Fibroblast of skin of right biceps (primary cell): Measurements from ENCODE around the gene POLD3.

ENCODE experiments used
- DNase-seq: peaks from one replicate; pipeline ENCODE4 v3.0.0-alpha.2; 2013

Gene POLD3

DNA sequence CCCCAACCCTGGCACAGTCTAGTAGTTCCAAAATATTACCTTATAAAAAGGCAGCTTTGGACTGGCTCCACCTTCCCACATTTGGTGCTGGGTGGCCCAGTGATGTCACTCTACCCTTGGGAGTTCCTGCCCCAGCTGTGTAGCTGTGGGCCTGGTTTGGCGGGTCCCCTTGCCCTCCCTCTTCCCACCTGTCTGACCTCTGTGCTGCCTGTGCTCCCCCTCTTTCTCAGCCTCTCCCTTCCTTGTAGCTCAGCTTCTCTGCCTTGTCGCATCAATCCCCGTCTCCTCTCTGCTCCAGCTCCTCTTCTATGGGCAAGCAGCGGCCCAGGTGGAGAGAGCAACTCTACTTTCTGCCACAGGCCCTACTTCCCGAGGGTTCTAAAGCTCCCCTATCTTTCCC lies 84.2 kb downstream of the POLD3 start:
- DNase-seq: no peak

DNA sequence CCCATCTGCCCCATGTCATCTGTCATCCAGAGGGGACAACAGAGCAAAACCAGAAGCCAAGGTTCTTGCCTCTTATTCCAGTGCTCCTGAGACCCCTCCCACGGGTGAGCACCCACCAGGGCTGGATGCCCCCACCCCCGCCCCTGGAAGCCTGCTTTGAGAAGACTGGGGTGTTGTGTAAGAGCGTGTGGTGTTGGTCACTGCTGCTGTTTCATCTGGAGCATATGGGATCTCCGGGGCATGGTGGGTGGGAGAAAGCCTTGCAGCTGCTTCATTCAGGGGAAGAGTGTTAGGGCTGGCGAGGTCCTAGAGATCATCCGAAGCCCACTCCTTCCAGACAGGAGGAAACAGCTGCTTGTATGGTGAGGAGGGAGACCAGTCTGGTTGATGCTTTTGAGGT lies 84.7 kb downstream of the POLD3 start:
- no peak for DNase-seq

DNA sequence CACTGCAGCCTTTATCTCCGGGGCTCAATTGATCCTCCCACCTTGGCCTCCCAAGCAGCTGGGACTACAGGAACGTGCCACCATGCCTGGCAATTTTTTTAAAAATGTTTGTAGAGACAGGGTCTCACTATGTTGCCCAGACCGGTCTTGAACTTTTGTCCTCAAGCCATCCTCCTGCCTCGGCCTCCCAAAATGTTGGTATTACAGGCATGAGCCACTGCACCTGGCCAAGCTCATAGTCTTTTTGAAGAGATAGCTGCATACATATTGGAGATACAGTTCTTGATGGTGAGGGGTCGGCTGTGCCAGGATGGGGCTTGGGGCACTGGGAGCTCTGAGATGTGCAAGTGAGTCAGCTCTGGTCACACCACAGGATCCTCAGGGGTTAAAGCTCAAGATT lies 85.7 kb downstream of the POLD3 start:
- DNase-seq: no peak

DNA sequence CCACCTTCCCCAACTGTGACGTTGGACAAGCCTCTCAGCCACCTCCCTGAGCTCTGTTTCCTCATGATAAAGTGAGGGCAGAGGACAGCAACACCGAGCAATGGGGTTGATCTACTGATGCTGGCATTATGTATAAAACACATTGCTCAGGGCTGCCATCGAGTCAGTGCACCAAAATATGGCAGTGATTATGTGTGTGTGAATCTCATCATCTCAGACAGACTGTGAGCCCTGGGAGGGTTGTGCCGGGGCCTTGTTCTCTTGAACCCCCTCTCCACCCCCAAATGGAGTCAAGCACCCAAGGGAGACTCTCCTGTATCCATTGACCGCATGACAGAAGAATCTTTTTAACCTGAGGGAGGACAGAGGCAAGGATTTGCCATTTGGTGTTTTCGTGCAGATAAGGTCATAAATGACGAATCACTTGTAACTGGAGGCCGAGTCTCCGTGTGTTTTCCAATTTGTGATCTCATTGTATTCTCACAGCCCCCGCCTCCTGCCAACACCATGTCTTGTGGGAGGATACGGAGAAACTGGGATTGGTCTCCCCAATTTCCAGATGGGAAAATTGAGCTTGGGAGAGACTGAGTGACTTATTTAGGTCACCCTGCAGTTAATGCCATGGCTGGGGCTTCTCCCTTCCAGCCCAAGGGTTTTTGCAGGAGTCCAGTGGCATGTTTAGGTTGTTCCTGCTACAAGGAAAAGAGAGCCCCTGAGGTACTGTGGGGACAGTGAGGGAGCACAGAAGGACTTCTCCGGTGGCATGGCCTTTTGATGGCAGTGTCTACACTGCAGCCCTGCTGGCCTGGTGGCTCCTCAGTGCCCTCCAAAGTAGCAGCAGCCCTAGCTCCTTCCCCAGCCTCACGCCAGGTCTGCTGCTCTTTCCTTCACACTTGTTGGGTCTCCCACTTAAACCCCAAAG lies 86.5 kb downstream of the POLD3 start:
- no peak for DNase-seq

DNA sequence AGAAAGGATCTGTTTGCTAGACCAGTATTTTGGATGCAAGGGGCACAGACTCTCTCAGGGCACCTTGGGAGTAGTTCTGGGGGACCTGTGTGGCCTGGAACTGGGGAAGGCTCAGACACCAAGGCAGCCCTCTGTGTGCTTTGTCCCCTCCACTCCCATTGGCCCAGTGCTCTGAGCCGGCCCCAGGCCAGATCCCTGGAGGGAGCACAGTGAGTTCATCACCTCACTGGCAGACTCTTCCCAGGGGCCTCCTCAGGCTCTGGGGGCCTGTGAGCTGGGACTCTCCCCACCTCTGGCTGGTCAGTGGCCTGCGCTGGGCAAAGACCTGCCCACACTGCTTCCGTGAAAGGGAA lies 87.1 kb downstream of the POLD3 start:
- no peak for DNase-seq

DNA sequence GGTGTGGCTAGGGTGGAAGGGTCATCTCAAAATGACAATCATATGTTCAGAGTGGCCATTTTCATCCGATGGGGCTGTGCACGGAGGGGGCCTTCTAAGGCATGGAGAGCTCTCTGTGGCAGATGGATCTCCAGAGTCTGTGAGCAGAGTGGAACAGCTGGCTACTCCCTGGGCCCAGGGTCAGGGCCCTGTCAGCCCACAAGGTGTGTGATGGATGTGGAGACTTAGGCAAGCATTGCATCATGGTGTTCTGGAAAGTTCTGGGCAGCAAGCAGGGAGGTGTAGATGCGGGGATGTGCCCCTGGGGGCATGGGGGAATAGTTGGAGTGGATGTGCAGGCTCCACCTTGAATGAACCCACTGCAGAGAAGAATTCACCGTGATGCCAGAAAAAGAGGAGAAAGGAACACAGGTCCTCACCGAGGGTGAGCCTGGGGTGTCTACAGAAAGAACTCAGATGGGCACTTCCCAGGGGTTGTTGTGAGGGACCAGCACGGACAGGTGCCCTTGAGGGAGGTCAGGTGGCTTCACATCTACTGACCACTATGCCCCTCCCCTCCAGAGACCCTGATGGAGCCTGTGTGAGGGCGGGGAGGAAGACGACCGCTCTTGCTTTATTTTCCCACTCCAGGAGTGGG lies 87.8 kb downstream of the POLD3 start:
- DNase-seq: no peak

DNA sequence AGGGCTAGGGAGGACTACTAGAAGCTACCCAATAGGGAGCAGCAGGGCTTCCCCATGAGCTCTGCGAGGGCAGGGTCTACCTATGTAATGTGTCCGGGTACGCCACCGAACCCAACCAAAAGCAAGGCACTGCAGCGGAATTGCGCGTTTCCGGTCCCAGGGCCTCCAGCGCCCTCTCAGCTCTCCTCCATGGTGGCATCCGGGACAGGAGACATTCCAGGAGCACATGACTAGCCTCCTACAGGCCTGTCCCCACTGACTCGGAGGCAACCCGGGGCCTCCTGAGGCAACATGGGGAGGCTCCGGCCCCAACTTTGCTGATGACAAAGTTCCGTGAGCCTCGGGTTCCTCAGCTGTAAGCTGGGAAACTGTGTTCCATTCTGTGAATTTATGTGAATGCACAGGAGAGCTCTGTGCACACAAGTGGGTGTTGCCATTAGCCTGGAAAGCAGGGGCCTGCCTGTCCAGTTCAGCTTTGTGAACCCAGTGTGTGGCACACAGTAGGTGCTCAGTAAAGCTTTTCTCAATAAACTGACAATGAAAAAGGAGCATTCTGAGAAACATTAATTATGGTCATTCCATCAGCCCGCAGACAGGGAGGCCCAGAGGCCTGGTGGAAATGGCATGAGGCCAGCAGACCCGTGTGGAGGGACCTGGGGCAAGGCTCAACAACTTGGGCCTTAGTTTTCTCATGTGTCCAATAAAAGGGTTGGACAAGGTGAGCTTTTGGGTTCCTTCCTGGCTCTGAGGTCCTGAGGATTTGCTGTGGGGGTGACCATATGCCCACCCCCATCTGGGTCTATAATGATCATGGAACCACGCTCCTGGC lies 88.5 kb downstream of the POLD3 start:
- no peak for DNase-seq

DNA sequence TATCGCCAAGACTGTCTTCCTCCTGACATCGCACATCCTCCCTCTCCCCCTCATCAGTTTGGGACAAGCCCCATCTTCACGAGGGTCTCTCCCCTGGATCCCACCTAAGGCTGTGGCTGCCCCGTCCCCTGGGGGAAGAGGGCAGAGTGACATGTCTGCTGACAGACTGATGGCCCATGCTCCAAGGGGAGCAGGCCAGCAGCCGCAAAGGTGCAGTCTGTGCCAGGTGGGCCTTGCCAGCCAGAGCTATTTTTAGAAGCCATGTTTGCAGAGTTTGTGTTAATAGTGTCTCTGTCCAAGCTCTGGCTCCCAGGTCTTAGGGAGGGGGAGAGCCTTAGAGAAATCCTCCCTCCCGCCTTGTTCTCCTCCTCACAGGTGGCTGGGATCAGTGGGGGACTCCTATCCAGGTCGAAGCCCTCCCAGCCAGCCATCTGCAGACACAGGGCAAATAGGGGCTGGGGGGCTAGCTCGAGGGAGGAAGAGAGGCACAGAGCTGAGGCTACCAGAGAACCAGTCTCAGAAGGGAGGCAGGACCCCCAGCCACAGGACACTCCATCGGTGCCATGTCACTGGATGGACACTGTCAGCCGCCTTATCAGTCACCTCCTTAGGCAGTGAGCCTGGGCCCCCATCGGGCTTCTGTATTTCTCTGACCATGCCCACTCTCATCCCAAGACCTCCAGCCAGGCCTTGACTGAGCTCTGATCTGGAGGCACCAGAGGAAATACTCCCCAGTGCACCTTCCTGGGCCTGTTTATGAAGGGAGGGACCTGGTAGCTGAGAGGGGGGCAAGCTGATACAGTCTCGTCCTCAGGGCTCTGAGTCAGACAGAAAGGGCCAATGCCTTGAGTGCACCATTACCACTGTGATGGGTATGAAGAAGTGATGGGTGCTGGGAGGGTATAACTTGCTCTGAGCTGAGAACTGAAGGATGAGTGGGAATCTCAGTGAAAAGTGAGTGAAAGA lies 89.6 kb downstream of the POLD3 start:
- DNase-seq: no peak

DNA sequence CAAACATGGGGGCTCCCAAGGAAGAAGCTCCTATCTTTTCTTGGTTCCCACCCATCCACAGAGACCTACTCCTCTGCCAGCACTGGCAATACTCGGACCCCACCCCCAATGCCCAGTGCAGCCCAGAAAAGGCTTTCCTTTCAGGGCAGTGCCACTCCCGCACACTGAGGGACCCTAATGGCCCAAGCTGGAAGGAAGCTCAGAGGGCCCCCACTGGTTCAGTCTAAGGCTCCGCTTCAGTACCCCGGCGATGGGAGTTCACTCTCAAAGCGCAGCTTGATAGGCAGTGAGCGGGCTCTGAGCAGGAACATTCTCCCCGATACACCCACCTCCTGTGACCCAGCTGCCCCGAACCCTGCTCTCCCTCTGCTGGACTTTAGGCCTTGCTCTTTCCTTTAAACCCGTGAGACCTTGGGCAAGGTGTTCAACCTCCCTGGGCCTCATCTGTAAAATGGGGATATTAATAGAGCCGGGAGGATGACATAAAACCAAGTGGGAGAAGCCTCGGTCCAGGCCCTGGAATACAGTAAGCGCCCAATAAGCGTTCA lies 90.4 kb downstream of the POLD3 start:
- DNase-seq: no peak

DNA sequence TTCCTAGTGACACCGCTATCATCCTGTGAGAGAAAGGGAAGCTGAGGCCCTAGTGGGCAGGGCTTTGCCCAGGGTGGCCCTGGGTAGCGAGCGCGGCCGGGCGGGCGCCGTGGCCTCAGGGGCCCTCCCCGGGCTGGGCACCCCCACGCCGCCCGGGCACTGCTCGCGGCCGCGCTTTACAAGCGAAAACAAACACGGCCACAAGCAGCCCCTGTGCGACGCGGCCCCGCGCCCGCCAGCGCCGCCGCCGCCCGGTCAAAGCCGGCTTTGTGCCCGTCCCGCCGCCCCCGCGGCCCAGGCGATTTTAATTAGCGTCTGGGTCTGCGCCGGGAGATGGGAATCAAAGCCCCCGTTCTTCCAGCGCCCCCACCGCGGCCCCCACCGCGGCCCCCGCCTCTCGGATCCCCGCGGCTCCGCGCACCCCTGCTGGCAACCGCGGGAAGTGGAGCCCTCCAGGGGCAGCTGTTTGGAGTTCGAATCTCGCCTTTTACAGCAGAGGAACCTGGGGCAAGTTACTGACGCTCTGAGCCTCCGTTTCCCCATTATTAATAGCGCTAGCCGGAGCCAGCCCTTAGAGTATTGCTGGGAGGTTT lies 91.0 kb downstream of the POLD3 start:
- peak; percentile 34 for DNase-seq

DNA sequence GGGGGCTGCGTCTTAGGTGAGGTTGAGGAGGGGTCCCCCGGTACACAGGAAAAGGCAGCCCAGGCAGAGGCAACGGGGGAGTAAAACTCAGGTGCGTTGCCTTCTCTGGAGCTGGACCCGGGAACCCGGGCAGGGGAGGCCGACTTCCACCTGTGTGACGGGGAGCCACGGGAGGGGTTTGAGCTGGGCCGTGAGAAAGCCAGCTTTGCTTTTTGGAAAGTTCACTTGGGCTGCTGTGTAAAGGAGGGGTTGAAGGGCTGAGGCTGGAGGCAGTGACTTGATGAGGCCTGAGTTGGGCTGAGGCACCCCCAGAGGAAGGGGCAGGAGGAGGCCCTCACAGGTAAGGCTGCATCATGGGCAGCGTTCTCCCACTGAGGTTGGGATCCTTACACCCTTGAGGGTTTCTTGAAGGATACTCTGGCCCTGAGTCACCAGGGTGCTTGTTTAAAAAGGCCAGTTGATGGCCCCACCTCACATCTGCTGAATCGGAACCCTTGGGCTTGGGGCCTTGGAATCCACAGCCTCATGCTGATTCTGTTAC lies 91.6 kb downstream of the POLD3 start:
- DNase-seq: peak; percentile 30

DNA sequence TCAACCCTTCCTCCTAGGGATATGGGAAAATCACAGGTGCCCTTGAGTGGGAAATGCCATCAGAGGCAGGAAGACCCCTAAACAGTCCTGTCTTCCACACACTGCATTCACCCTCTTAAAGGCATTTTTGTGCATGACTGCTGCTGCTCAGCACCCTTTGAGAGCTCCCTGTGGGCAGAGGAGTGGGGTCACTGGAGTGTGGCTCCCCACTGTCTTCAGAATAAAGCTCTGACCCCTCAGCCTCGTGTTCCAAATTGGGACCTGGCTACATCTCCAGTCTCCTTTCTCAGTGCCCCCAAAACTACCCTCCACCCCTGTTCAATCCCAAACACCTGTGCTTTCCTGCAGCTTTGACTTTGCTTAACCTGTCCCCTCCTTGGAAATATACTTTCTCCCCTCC lies 92.3 kb downstream of the POLD3 start:
- DNase-seq: no peak

DNA sequence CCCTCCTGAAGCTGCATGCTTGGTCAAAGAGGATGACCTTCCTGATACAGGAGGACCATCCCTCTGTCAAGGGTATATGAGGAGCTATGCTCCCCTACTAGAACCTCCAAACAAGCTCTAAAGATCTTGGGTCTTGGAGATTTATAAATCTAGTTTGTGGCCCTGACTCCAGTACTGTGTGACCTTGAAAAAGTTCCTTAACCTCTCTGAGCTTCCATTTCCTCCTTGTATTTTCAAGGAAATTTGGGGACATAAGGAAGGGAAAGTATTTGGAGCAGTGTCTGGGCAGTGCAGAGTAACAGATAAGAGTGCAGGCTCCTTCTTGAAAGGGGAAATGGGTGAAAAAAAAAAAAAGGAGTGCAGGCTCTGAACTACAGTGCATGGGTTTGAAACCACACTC lies 93.0 kb downstream of the POLD3 start:
- no peak for DNase-seq

DNA sequence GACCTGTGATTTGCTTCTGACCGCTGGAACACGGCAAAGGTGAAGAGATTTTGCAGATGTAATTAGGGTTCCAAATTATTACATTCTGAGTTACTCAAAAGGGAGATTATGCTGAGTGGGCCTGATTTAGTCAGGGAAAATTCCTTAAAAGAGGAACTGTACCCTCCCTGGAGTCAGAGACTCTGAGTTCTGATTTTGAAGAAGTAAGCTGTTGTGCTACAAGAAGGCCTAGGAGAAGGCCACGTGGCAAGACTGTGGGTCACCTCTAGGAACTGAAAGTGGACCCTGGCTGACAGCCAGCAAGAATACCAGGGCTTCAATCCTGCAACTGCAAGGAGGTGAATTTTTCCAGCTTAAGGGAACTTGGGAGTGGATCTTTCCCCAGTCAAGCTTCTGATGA lies 93.5 kb downstream of the POLD3 start:
- no peak for DNase-seq

DNA sequence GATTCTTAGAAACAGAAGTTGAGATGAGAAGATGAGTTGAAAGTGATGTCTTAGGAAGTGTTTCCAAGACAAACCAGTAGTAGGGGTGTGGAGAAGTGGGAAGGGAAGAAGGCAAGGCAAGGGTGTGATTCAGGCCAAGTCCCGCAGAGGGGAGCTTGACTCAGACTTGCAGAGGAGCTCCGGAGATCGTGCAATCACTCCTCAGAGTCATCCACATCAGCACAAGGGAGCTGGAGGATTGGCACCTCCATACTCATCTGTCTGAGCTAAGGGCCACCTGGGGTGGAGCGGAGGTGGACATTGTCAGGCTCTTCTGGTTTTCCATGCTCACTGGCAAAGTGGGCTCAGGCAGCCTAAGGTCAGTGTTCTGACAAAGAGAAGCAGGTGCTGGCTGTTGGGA lies 94.4 kb downstream of the POLD3 start:
- peak; percentile 67 for DNase-seq

DNA sequence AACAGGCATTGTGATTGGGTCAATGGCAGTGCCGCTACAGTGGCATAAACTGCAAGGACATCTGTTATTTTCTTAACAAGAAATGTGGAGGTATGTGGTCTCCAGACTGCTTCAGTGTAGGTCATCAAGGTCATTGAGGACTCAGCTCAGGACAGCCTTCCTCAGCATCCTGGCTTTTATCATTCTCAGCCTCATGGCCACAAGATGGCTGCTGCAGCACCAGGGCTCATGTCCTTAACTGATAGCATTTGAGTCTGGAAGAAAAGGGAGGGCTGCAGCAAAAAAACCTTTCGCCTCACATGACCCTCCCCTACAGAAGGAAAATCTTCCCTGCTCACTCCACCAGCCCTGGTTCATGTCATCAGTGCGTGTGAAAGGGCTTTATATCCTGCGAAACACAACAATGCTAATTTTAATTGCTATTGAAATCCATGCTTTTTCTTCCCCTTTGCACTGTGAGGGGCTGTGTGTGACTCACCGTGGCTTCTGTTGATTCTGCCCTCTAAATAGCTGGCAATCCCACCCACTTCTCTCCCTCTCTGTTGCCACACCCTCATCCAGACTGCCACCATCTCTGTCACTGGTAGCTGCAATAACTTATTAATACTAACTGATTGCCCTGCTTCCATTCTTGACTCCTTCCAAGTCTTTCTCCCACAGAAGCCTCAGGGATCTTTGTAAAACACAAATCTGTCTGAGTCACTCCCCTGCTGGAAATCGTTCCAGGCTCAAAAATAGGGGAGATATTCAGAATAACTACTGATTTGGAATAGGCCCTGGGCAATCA lies 95.0 kb downstream of the POLD3 start:
- peak; percentile 46 for DNase-seq

DNA sequence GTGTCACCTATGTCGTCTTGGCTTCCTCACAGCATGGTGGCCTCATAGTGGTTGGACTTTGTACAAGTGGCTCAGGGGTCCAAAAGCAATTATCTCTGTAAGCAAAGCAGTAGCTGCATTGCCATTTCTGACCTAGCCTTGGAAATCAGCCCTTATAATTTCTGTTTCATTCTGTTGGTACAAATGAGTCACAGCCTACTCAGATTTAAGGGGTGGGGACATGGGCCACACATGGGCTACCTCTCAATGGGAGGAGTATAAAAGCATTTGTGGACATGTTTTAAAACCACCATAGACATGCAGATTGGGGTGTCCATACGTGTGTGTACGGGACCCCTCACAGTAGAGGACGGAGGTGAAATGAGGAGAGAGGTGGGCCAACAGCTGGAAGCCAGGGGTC lies 97.3 kb downstream of the POLD3 start:
- peak; percentile 38 for DNase-seq

DNA sequence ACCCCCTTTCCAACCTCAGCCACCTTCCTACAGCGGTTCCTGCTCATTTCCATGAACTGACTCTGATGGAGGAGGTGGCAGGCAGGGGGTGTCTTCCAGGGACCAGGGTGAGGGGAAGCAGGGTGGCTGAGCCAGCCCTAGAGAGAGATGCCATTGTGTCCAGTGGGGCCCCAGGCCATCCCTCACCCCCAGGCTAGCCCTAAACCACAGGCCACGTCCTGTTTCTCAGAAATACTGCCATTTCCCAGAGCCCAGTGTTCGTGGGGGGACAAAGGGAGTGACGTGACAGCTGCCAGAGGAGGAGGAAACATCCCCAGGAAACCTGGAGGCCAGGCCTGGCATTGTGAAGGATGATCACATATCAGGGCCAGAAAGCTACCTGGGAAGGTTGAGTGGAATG lies 99.4 kb downstream of the POLD3 start:
- no peak for DNase-seq
